ENCODE results near the gene CLDN19.

The CLDN19 gene

GRCh38 chr1:42737257-42737656 lies 2.8 kb downstream of the CLDN19 start:
- ChIA-PET POLR2A (interaction anchor here (0.9 kb wide), 1 partner anchor 8 kb away, joined by 3 read pairs; no protein-coding TSS in a partner anchor), CTCF (interaction anchor here (0.5 to 2.1 kb wide), 3 partner anchors 10 to 336 kb away, joined by 3 to 5 read pairs (median 3); no protein-coding TSS in a partner anchor)
- peak; percentile 21 for TF ChIP-seq CTCF (IDR thresholded peaks at IDR 0.05; ENCODE audit: control extremely low read depth, extremely low read depth, low read depth, missing control alignments)
- DNase-seq (ENCODE audit: extremely low spot score), result peak; percentile 57

GRCh38 chr1:42736571-42737200 lies 3.4 kb downstream of the CLDN19 start:
- CTCF ChIA-PET, result interaction anchor here (0.5 to 2.4 kb wide), 4 partner anchors 10 to 337 kb away, joined by 3 to 6 read pairs (median 4); no protein-coding TSS in a partner anchor
- no peak for TF ChIP-seq CTCF (IDR thresholded peaks at IDR 0.05; ENCODE audit: control extremely low read depth, extremely low read depth, low read depth, missing control alignments)
- DNase-seq (ENCODE audit: extremely low spot score), result no peak
- POLR2A ChIA-PET, result interaction anchor here (0.9 kb wide), 1 partner anchor 9 kb away, joined by 3 read pairs; no protein-coding TSS in a partner anchor

- no peak for DNase-seq (ENCODE audit: extremely low spot score)
- CTCF ChIA-PET, result interaction anchor here (0.9 to 2.4 kb wide), 2 partner anchors 10 to 21 kb away, joined by 3 to 6 read pairs; no protein-coding TSS in a partner anchor
- POLR2A ChIA-PET, result no interaction called here
- TF ChIP-seq CTCF (IDR thresholded peaks at IDR 0.05; ENCODE audit: control extremely low read depth, extremely low read depth, low read depth, missing control alignments), result peak; percentile 20
Observed at GRCh38 chr1:42736152-42736551, 3.9 kb downstream of the CLDN19 start.

- DNase-seq (ENCODE audit: extremely low spot score), result no peak
- POLR2A ChIA-PET, result no interaction called here
- CTCF ChIA-PET, result interaction anchor here (0.9 to 2.4 kb wide), 2 partner anchors 11 to 22 kb away, joined by 3 to 6 read pairs; no protein-coding TSS in a partner anchor
- TF ChIP-seq CTCF (IDR thresholded peaks at IDR 0.05; ENCODE audit: control extremely low read depth, extremely low read depth, low read depth, missing control alignments), result no peak
Observed at GRCh38 chr1:42735477-42736105, 4.4 kb downstream of the CLDN19 start.

- ChIA-PET CTCF (interaction anchor here (2.4 kb wide), 1 partner anchor 12 kb away, joined by 6 read pairs; no protein-coding TSS in a partner anchor), POLR2A (no interaction called here)
Observed at GRCh38 chr1:42735056-42735455, 5.0 kb downstream of the CLDN19 start.

More at GRCh38 chr1:42735056-42735455, 5.0 kb downstream of the CLDN19 start:
- no peak for TF ChIP-seq CTCF (IDR thresholded peaks at IDR 0.05; ENCODE audit: control extremely low read depth, extremely low read depth, low read depth, missing control alignments)
- DNase-seq (ENCODE audit: extremely low spot score), result no peak
